Hepatic stellate cell (primary cell): ENCODE data around the gene SLC9A3.
"Not testable (repeated sequence)": the region's sequence is repeated elsewhere in the genome, so short reads cannot be mapped to it uniquely, and the experiment has no call there.

Experiments used
- DNase-seq: peaks from one replicate; pipeline ENCODE4 v3.0.0; 2011; ENCODE audit warnings: low spot score

Gene SLC9A3

GRCh38 chr5:488744-489688, 35.2 kb downstream of the SLC9A3 start:
- peak; percentile 37 for DNase-seq

- DNase-seq, result no peak
Observed at GRCh38 chr5:488241-488640, 36.0 kb downstream of the SLC9A3 start.

GRCh38 chr5:486597-486996, 37.7 kb downstream of the SLC9A3 start:
- not testable (repeated sequence) for DNase-seq

- DNase-seq, result no peak
Observed at GRCh38 chr5:485946-486491, 38.2 kb downstream of the SLC9A3 start.

- DNase-seq, result no peak
Observed at GRCh38 chr5:485113-485945, 38.9 kb downstream of the SLC9A3 start.

GRCh38 chr5:484556-484955, 39.7 kb downstream of the SLC9A3 start:
- no peak for DNase-seq

GRCh38 chr5:483434-484140, 40.7 kb downstream of the SLC9A3 start:
- DNase-seq, result no peak

- DNase-seq, result no peak
Observed at GRCh38 chr5:483011-483410, 41.2 kb downstream of the SLC9A3 start.

GRCh38 chr5:482506-482905, 41.7 kb downstream of the SLC9A3 start:
- DNase-seq, result no peak

- no peak for DNase-seq
Observed at GRCh38 chr5:482021-482420, 42.2 kb downstream of the SLC9A3 start.

GRCh38 chr5:481347-481746, 42.9 kb downstream of the SLC9A3 start:
- DNase-seq, result no peak

- no peak for DNase-seq
Observed at GRCh38 chr5:479566-480319, 44.5 kb downstream of the SLC9A3 start.

GRCh38 chr5:478982-479535, 45.2 kb downstream of the SLC9A3 start:
- no peak for DNase-seq

GRCh38 chr5:478369-478981, 45.8 kb downstream of the SLC9A3 start:
- no peak for DNase-seq

GRCh38 chr5:477871-478270, 46.4 kb downstream of the SLC9A3 start:
- DNase-seq, result no peak

GRCh38 chr5:477247-477646, 47.0 kb downstream of the SLC9A3 start:
- DNase-seq, result no peak

- no peak for DNase-seq
Observed at GRCh38 chr5:476814-477175, 47.5 kb downstream of the SLC9A3 start.

GRCh38 chr5:476102-476813, 48.0 kb downstream of the SLC9A3 start:
- DNase-seq, result no peak

- DNase-seq, result no peak
Observed at GRCh38 chr5:475704-476101, 48.5 kb downstream of the SLC9A3 start.
